MM.1S (cell line): Measurements from ENCODE around the gene STON2.

ENCODE experiments used
- EZH2phosphoT487 ChIP-seq: fragments of 300-600 bp; sonication (generic); IDR thresholded peaks from 2 replicates; pipeline ENCODE4 v1.6.1; 2018; ENCODE audit warnings: antibody characterized with exemption, low read length
- TF ChIP-seq, protein P1 (sequence below): fragments of 300-600 bp; sonication (generic); IDR thresholded peaks from 2 replicates; pipeline ENCODE4 v1.5.1; 2016; ENCODE audit warnings: antibody characterized with exemption, low read length, mixed read lengths

DNA sequence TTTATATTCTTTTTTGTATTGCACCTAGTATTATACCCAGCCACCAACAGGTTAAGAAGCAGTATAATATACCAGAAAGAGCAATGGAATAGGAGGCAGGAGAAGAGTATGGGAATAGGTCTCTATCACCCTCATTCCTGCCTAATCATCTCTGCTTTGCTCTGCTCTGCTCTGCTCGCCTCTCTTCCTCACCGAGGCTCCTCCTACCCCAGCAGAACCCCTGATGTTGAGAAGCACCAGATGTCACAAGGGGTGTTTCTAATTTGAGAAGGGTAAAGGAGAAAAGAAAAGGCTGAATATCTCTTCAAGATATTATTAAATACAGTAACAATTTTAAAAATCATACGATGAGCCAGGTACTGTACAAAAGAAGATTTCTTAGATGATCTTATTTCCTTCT, 89.0 kb downstream of the STON2 start:
- TF ChIP-seq, protein P1, sequence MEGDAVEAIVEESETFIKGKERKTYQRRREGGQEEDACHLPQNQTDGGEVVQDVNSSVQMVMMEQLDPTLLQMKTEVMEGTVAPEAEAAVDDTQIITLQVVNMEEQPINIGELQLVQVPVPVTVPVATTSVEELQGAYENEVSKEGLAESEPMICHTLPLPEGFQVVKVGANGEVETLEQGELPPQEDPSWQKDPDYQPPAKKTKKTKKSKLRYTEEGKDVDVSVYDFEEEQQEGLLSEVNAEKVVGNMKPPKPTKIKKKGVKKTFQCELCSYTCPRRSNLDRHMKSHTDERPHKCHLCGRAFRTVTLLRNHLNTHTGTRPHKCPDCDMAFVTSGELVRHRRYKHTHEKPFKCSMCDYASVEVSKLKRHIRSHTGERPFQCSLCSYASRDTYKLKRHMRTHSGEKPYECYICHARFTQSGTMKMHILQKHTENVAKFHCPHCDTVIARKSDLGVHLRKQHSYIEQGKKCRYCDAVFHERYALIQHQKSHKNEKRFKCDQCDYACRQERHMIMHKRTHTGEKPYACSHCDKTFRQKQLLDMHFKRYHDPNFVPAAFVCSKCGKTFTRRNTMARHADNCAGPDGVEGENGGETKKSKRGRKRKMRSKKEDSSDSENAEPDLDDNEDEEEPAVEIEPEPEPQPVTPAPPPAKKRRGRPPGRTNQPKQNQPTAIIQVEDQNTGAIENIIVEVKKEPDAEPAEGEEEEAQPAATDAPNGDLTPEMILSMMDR = no peak
- no peak for TF ChIP-seq EZH2phosphoT487
